Smooth muscle cell (in vitro differentiated cells): ENCODE measurements around the gene C1orf122. TPM values are rescaled to one million over a fixed set of nuclear protein-coding genes. Genes with fewer than 3 reads are reported as not detected.

Source experiments
- DNase-seq: peaks from one replicate; lab custom pipeline; 2025; ENCODE audit not compliant: unreplicated experiment; lab: John Stamatoyannopoulos, UW
- H2AFZ ChIP-seq: fragments of 200-600 bp; sonication (generic); 2 replicates; pipeline ENCODE4 v1.6.0; 2016; ENCODE audit warnings: antibody characterized with exemption, low read depth, mild to moderate bottlenecking
- H3F3A ChIP-seq: fragments of 200-600 bp; sonication (generic); 2 replicates; pipeline ENCODE4 v1.6.0; 2017; ENCODE audit warnings: antibody characterized with exemption, low read depth
- H3K27ac ChIP-seq: fragments of 200-600 bp; sonication (generic); 2 replicates; pipeline ENCODE4 v1.5.1; 2016; ENCODE audit warnings: low read depth, mild to moderate bottlenecking
- H3K27me3 ChIP-seq: fragments of 200-600 bp; sonication (generic); 2 replicates; pipeline ENCODE4 v1.6.1; 2016; ENCODE audit warnings: low read depth, mild to moderate bottlenecking
- H3K36me3 ChIP-seq: fragments of 200-600 bp; sonication (generic); 2 replicates; pipeline ENCODE4 v1.5.1; 2016; ENCODE audit warnings: low read depth
- H3K4me1 ChIP-seq: fragments of 200-600 bp; sonication (generic); 2 replicates; pipeline ENCODE4 v1.5.1; 2016; ENCODE audit warnings: low read depth
- H3K4me2 ChIP-seq: fragments of 200-600 bp; sonication (generic); 2 replicates; pipeline ENCODE4 v1.6.0; 2016; ENCODE audit warnings: mild to moderate bottlenecking
- H3K4me3 ChIP-seq: fragments of 200-600 bp; sonication (generic); 2 replicates; pipeline ENCODE4 v1.5.1; 2016; ENCODE audit warnings: mild to moderate bottlenecking
- H3K79me2 ChIP-seq: fragments of 200-600 bp; sonication (generic); 2 replicates; pipeline ENCODE4 v1.6.0; 2016; ENCODE audit warnings: low read depth, mild to moderate bottlenecking
- H3K9ac ChIP-seq: fragments of 200-600 bp; sonication (generic); 2 replicates; pipeline ENCODE4 v1.6.0; 2016; ENCODE audit warnings: low read depth
- H3K9me3 ChIP-seq: fragments of 200-600 bp; sonication (generic); replicated peaks from 2 replicates; pipeline ENCODE4 v1.5.1; 2016; ENCODE audit warnings: low read depth
- H4K20me1 ChIP-seq: fragments of 200-600 bp; sonication (generic); 2 replicates; pipeline ENCODE4 v1.6.0; 2016; ENCODE audit warnings: low read depth
- WGBS: methylation state at CpG from one replicate; pipeline ENCODE4 v1.1.7; 2016; ENCODE audit warnings: low lambda C conversion rate; 5-methylcytosine and 5-hydroxymethylcytosine counted together
- polyA plus RNA-seq: library from polyadenylated mRNA; unstranded; fragments of >200 nt; fragmentation: Nextera tagmentation; extraction: Ambion mirVana; gene quantifications from 2 replicates; pipeline ENCODE4 v1.2.1, GENCODE V29; 2016
- total RNA-seq: library from RNA; depleted of rRNA; stranded (reverse); fragments of >200 nt; gene quantifications from 2 replicates; pipeline ENCODE4 v1.2.3, GENCODE V29; 2014
- TF ChIP-seq, protein P1 (sequence below): fragments of 200-600 bp; sonication (generic); IDR thresholded peaks from 2 replicates; pipeline ENCODE4 v1.5.1; 2017; ENCODE audit warnings: borderline replicate concordance, mild to moderate bottlenecking, antibody characterized with exemption; ENCODE audit not compliant: insufficient read depth, poor library complexity, severe bottlenecking

C1orf122 gene
- total and polyA plus RNA-seq, 2 experiments from 2014 or later: 57.8 to 140 TPM

DNA sequence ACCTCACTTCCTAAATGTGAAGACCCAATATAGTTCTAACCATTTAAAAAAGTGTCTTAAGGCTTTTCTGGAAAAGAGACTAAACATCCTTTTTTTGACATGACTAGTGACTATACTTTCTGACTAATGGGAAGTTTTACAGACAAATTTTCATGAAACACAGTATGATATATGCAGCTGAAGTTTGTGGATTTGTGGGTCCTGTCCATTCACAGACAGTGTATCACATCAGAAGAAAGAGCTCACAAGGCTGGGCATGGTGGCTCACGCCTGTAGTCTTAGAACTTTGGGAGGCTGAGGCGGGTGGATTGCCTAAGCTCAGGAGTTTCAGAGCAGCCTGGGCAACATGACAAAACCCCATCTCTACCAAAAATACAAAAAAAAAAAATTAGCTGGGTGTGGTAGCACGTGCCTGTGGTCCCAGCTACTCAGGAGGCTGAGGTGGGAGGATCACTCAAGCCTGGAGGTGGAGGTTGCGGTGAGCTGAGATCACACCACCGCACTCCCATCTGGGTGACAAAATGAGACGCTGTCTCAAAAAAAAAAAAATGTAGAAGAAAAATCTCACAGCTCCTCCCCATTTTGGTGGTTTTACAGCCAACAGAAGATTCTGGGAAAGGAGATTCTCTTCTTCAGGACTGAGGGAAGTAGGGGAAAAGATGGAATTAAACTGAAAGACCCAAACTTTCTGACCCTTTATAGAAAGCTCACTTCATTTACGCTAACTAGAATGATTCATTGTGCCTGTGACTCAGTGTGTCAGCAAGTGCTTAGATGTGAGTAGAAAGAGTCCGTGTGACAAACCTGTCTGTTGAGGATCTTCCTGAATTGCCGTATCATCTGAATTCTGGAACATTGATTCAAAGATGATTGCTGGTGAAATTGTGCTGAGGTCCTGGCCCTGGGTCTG is 15.6 kb downstream of the C1orf122 start:
- no peak overlapping the region for H3K9ac ChIP-seq
- H4K20me1 ChIP-seq: no peaks in the 10 kb centered on the region
- no peak overlapping the region for H3K27ac ChIP-seq
- no peaks in the 10 kb centered on the region for H3K27me3 ChIP-seq
- no peaks in the 10 kb centered on the region for H3K4me1 ChIP-seq
- no peak overlapping the region for H3K4me2 ChIP-seq
- no peak overlapping the region for H2AFZ ChIP-seq
- H3K9me3 ChIP-seq: no peaks in the 10 kb centered on the region
- no peaks in the 10 kb centered on the region for H3K79me2 ChIP-seq
- DNase-seq: no peak
- peaks cover 7% of the 10 kb centered on the region for H3K36me3 ChIP-seq
- no peaks in the 10 kb centered on the region for H3F3A ChIP-seq
- 90% methylated on average over 9 of the region's 9 CpGs for WGBS
- no peak overlapping the region for H3K4me3 ChIP-seq
- TF ChIP-seq, protein P1, sequence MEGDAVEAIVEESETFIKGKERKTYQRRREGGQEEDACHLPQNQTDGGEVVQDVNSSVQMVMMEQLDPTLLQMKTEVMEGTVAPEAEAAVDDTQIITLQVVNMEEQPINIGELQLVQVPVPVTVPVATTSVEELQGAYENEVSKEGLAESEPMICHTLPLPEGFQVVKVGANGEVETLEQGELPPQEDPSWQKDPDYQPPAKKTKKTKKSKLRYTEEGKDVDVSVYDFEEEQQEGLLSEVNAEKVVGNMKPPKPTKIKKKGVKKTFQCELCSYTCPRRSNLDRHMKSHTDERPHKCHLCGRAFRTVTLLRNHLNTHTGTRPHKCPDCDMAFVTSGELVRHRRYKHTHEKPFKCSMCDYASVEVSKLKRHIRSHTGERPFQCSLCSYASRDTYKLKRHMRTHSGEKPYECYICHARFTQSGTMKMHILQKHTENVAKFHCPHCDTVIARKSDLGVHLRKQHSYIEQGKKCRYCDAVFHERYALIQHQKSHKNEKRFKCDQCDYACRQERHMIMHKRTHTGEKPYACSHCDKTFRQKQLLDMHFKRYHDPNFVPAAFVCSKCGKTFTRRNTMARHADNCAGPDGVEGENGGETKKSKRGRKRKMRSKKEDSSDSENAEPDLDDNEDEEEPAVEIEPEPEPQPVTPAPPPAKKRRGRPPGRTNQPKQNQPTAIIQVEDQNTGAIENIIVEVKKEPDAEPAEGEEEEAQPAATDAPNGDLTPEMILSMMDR: no peak

DNA sequence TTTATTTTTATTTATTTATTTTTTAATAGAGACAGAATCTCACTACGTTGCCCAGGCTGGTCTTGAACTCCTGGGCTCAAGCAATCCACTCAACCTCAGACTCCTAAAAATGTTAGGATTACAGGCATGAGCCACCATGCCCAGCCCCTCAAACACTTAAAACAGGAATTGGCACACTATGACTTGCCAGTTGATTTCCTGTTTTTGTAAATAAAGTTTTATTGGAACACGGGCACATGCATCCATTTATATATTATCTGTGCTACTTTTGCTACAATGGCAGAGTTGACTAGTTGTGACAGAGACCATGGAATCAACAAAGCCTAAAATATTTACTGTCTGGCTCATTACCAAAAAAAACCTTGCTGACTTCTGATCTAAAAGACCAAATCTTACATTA is 16.4 kb downstream of the C1orf122 start:
- no peaks in the 10 kb centered on the region for H3K27me3 ChIP-seq
- no peak overlapping the region for H3K9ac ChIP-seq
- no peak overlapping the region for H2AFZ ChIP-seq
- no peak overlapping the region for H3K4me2 ChIP-seq
- 95% methylated on average over 2 of the region's 2 CpGs for WGBS
- H3F3A ChIP-seq: no peaks in the 10 kb centered on the region
- no peak overlapping the region for H3K27ac ChIP-seq
- H3K4me3 ChIP-seq: no peak overlapping the region
- H3K36me3 ChIP-seq: peaks cover 7% of the 10 kb centered on the region
- no peaks in the 10 kb centered on the region for H4K20me1 ChIP-seq
- TF ChIP-seq, protein P1: no peak
- H3K4me1 ChIP-seq: no peaks in the 10 kb centered on the region
- DNase-seq: no peak
- no peaks in the 10 kb centered on the region for H3K79me2 ChIP-seq
- no peaks in the 10 kb centered on the region for H3K9me3 ChIP-seq

DNA sequence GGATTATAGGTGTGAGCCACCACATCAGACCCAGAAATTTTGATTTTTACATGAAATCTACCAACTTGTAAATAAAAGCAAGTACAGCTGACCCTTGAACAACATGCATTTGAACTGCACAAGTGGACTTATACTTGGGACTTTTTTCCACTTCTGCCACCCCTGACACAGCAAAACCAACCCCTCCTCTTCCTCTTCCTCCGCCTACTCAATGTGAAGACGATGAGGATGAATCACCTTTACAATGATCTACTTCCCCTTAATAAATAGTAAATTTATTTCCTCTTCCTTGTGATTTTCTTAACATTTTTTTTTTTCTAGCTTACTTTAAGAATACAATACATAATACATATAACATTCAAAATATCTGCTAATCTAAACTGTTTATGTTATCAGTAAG is 17.9 kb downstream of the C1orf122 start:
- Histone ChIP-seq H3F3A (no peaks in the 10 kb centered on the region), H3K27ac (no peak overlapping the region), H3K27me3 (no peaks in the 10 kb centered on the region), H3K9me3 (no peaks in the 10 kb centered on the region), H3K9ac (no peak overlapping the region), H2AFZ (no peak overlapping the region), H3K79me2 (no peaks in the 10 kb centered on the region), H3K4me2 (no peak overlapping the region), H3K4me3 (no peak overlapping the region), H3K36me3 (peaks cover 8% of the 10 kb centered on the region), H3K4me1 (no peaks in the 10 kb centered on the region), H4K20me1 (no peaks in the 10 kb centered on the region)
- TF ChIP-seq, protein P1: no peak
- no peak for DNase-seq
- 100% methylated on average over 2 of the region's 2 CpGs for WGBS
